ENCODE data around the gene ERGIC1.

Gene ERGIC1

GRCh38 chr5:172954751-172955159 is 120.7 kb downstream of the ERGIC1 start:
- no peak for TF ChIP-seq CTCF (IDR thresholded peaks at IDR 0.05)
- Histone ChIP-seq H2AFZ (no peak overlapping the region), H3K27ac (no peak overlapping the region), H3K36me3 (ENCODE audit: control insufficient read depth, insufficient read depth, low read length) (no peaks in the 10 kb centered on the region), H3K4me1 (no peaks in the 10 kb centered on the region), H3K9ac (no peak overlapping the region), H3K4me2 (ENCODE audit: low read length) (no peak overlapping the region), H3K9me3 (ENCODE audit: control insufficient read depth, low read length) (no peaks in the 10 kb centered on the region), H3K79me2 (peaks cover 3% of the 10 kb centered on the region), H3K27me3 (ENCODE audit: control insufficient read depth, insufficient read depth, low read length) (no peaks in the 10 kb centered on the region), H3K4me3 (ENCODE audit: low read depth, low read length) (no peak overlapping the region)

GRCh38 chr5:172956228-172956627 is 122.2 kb downstream of the ERGIC1 start:
- H3K79me2 ChIP-seq = peaks cover 3% of the 10 kb centered on the region
- no peaks in the 10 kb centered on the region for H3K4me1 ChIP-seq
- no peak for TF ChIP-seq CTCF (IDR thresholded peaks at IDR 0.05)
- H3K36me3 ChIP-seq (ENCODE audit: control insufficient read depth, insufficient read depth, low read length) = no peaks in the 10 kb centered on the region
- no peaks in the 10 kb centered on the region for H3K9me3 ChIP-seq (ENCODE audit: control insufficient read depth, low read length)
- H2AFZ ChIP-seq = no peak overlapping the region
- H3K4me2 ChIP-seq (ENCODE audit: low read length) = no peak overlapping the region
- no peaks in the 10 kb centered on the region for H3K27me3 ChIP-seq (ENCODE audit: control insufficient read depth, insufficient read depth, low read length)
- H3K9ac ChIP-seq = no peak overlapping the region
- H3K27ac ChIP-seq = no peak overlapping the region
- no peak overlapping the region for H3K4me3 ChIP-seq (ENCODE audit: low read depth, low read length)

GRCh38 chr5:172956936-172957335 is 122.9 kb downstream of the ERGIC1 start:
- no peak overlapping the region for H3K27ac ChIP-seq
- no peaks in the 10 kb centered on the region for H3K4me1 ChIP-seq

GRCh38 chr5:172957458-172957857 is 123.4 kb downstream of the ERGIC1 start:
- H3K27ac ChIP-seq = no peak overlapping the region
- H3K36me3 ChIP-seq (ENCODE audit: control insufficient read depth, insufficient read depth, low read length) = no peaks in the 10 kb centered on the region
- TF ChIP-seq CTCF (IDR thresholded peaks at IDR 0.05) = no peak
- H2AFZ ChIP-seq = no peak overlapping the region
- no peak overlapping the region for H3K4me2 ChIP-seq (ENCODE audit: low read length)
- H3K79me2 ChIP-seq = peaks cover 3% of the 10 kb centered on the region
- no peaks in the 10 kb centered on the region for H3K4me1 ChIP-seq
- H3K9me3 ChIP-seq (ENCODE audit: control insufficient read depth, low read length) = no peaks in the 10 kb centered on the region
- H3K4me3 ChIP-seq (ENCODE audit: low read depth, low read length) = no peak overlapping the region
- H3K27me3 ChIP-seq (ENCODE audit: control insufficient read depth, insufficient read depth, low read length) = no peaks in the 10 kb centered on the region
- no peak overlapping the region for H3K9ac ChIP-seq

More at GRCh38 chr5:172956936-172957335, 122.9 kb downstream of the ERGIC1 start:
- no peak overlapping the region for H3K4me3 ChIP-seq (ENCODE audit: low read depth, low read length)
- no peaks in the 10 kb centered on the region for H3K27me3 ChIP-seq (ENCODE audit: control insufficient read depth, insufficient read depth, low read length)
- H3K9ac ChIP-seq = no peak overlapping the region
- H3K79me2 ChIP-seq = peaks cover 3% of the 10 kb centered on the region
- no peak overlapping the region for H3K4me2 ChIP-seq (ENCODE audit: low read length)
- H3K9me3 ChIP-seq (ENCODE audit: control insufficient read depth, low read length) = no peaks in the 10 kb centered on the region
- no peaks in the 10 kb centered on the region for H3K36me3 ChIP-seq (ENCODE audit: control insufficient read depth, insufficient read depth, low read length)
- no peak for TF ChIP-seq CTCF (IDR thresholded peaks at IDR 0.05)
- H2AFZ ChIP-seq = no peak overlapping the region

- H3K27ac ChIP-seq = peak overlapping the region; percentile 70
- H3K4me3 ChIP-seq (ENCODE audit: low read depth, low read length) = peak overlapping the region; percentile 98
- no peaks in the 10 kb centered on the region for H3K36me3 ChIP-seq (ENCODE audit: control insufficient read depth, insufficient read depth, low read length)
- peak overlapping the region; percentile 99 for H3K4me2 ChIP-seq (ENCODE audit: low read length)
- TF ChIP-seq CTCF (IDR thresholded peaks at IDR 0.05) = no peak
- H3K27me3 ChIP-seq (ENCODE audit: control insufficient read depth, insufficient read depth, low read length) = no peaks in the 10 kb centered on the region
- no peaks in the 10 kb centered on the region for H3K4me1 ChIP-seq
- peak overlapping the region; percentile 97 for H2AFZ ChIP-seq
- H3K9me3 ChIP-seq (ENCODE audit: control insufficient read depth, low read length) = no peaks in the 10 kb centered on the region
- peaks cover 3% of the 10 kb centered on the region for H3K79me2 ChIP-seq
- H3K9ac ChIP-seq = no peak overlapping the region
These were observed 124.4 kb downstream of the ERGIC1 start for GRCh38 chr5:172958331-172959046.

Measured in parathyroid adenoma (tissue), 2 donors.